Activated T-cell treated with anti-CD3 and anti-CD28 coated beads for 1 hour (primary cell): ENCODE results near the gene HRK.

Experiments
- DNase-seq: peaks from one replicate; pipeline ENCODE4 v3.0.0-alpha.2; 2020; ENCODE audit warnings: low read depth

HRK gene

DNA sequence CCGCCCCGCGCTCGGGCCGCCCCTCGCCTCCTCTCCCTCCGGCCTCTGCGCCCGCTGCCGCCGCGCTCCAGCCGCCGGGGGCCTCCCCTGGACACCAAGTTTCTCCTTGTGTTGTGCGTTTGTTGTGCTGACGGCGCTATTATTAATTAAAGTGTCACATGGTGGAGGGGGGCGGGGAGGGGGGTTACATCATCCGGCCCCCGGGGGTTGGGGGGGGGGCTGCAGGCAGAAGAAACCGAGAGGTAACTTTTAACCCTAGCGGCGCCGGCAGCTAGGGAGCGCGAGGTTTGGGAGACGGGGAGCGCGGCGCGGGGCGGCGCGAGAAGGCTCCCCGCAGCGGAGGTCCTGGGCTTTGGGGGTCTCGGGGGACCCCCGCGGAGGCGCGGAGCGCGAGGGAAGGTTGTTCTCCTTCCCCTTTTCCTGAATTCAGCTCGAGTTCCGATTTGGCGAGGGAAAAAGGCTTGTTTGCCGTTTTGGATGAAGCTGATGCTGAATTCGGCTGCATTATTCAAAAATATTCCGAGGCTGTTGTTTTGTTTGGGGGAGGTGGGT is at the start of gene HRK:
HRK (minus strand) TSS at position 117 of the 552 bp plus-strand sequence. CDS start 134 bp downstream, outside the sequence.
- no peak for DNase-seq

DNA sequence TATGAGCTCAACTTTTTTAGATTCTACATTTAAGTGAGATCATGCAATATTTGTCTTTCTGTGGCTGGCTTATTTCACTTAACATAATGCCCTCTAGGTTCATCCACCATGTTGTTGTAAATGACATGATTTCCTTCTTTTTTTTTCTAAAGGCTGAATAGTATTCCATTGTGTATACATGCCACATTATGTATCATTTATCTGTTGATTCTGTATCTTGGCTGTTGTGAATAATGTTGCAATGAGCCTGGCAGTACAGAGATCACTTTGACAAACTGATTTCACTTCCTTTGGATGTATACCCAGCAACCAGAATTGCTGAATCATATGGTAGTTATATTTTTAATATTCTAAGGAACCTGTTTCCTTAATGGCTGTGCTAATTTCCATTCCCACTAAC is 48.6 kb upstream of the HRK start:
- DNase-seq: no peak

DNA sequence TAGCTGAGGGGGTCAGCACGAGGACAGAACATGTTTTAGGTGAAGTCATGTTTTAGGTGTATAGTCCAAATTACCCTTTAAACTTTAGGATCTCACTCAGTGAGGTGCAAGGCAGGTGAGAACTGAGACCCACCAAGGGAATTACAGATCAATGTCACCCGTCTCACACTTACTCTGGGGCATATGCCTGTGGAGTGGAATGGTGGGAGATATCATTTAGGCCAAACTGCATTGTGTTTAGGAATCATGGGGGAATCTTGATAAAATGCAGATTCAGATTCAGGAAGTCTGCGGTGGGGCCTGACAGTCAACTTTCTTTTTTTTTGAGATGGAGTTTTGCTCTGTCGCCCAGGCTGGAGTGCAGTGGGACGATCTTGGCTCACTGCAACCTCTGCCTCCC is 47.3 kb upstream of the HRK start:
- no peak for DNase-seq

DNA sequence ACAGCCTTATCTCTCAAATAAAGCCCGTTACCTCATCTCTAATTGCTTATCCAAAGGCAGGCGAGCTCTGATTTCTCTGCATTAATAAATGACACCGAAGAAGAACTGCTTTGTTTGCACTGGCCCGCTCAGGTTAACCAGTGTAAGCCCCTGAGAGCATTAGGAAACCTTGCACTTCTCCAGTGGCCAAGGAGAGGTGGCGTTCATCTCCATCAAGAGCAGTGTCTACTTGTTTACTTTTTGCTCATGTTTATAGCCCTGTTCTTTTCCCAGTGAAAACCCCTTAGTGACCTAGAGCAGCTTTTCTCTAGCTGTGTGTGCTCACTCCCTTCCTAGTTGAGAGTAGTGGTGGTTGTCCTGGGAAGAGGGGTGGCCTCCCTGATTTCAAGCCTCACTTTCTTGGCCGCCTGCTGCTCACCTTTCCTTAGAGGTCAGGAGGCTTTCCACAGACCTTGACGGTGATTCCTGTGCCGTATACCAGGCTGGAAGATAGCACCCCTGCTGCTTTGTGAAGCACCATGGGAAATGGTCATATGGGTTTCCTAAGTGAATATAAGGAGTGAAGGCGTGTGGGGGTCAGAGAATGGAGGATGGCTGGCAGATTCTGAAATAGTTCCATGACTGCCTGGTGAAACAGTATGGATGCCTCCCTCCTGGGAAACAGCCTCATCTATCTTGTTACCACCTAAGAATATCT is 46.2 kb upstream of the HRK start:
- DNase-seq: no peak

DNA sequence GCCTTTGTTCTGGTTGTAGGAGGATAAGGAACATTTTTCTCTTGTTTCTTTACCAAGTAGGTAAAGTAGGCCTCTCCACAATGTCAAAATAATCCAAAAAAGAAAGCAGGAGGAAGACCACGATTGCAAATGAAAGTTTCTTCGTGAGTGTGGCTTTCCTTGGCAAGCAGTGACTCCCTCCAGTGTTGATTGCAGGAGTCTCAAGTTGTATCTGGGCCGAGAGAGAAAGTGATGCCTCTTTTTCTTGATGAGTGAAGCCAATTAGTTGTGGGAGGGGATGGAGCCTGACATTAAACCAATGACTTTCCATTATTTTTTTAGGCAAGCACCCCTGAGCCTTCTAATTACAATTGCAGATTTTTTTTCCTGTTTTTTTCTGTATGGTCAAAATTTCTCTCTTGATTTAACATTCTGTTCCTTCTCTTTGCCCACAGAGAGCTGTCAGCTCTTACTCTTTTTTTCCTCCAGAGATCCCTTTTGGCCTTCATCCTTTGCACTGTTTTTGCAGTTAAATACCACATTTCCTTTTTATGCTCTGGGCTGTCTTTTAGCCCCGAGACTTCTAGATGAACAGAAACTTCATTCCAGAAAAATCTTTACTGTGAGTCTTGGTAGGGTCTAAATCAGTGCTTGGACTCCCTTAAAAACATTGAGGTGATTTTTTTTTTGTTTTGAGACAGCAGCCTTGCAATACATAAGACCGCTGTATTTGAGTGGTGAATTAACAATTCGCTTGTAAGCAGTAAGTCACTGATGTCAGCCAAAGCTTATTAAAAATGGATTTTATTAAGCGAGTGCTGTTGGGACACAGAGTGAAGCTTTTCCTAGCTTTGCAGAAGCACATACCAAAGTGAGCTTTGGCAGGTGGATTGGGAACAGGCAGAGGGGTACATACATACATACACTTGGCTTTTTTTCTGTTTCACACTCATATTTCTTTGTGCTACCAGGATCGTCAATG is 45.3 kb upstream of the HRK start:
- no peak for DNase-seq

DNA sequence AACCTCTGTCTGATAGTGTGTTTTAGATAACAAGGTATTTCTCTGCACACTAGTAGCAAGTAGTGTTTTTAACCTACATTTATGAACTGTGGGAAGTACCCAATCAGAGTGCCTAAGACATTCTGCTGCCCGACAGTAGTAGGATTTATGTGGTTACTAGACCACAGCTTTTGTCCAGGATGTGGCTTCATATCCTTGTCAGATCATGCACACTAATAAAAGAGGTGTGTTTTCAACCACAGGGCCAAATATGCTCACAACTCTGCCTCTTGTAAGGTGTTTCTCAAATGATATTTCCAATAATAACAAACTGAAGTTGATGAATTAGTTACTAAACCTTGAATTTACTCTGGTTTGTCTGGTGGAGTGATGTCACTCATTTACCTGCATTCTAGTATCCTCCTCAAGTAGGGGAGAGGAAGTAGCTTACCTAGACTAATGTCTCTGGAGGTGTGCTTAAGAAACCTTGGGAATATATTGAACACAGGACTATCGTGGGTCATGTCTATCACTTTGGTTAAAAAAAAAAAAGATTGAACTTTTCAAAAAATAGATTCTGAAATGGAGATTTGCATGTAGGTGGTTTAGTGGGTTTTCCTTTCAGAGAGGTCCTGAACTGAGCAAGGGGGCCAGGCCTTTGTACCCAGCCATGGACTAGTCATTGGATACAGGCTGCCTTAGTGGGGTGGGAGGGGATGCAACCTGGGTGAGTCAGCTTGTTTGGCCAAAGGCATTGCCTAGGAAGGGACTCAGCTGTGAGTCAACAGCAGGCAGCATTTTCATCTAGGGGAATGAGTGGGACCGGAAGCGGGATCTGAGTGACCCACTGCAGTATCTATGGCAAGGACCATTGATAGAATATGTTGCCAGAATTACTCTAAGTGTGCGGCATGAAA is 43.6 kb upstream of the HRK start:
- DNase-seq: peak; percentile 6

DNA sequence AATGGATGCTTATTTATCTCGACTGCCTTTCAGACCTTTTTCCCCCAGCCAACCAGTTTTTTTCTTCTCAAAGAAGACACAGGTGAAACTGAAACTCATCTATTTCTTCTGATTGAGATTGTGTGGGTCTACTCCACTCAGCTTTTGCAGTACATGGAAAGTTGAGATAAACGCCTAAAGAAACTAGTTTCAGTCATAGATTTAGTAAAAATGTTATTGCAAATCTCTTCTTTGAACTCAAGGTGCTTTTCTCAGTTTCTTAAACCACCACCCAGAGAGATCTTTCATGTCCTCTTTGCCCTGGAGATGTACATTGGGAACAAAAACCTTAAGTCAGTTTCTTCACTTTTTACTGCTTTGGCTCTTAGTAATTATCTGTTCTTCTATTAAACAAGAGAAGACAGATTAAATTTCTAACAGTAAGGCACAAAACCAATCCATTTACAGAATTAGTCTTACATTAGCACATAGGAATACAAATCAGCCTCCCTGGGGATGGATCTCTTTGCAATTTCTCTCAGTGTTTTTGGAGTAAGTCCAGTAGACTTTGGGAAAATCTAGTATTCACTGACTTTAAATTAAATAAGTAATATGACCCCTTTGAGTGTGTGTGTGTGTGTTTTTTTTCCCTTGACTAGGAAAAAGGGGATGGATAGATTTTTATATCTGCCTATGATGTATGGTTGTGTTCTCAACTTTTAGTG is 41.1 kb upstream of the HRK start:
- no peak for DNase-seq

DNA sequence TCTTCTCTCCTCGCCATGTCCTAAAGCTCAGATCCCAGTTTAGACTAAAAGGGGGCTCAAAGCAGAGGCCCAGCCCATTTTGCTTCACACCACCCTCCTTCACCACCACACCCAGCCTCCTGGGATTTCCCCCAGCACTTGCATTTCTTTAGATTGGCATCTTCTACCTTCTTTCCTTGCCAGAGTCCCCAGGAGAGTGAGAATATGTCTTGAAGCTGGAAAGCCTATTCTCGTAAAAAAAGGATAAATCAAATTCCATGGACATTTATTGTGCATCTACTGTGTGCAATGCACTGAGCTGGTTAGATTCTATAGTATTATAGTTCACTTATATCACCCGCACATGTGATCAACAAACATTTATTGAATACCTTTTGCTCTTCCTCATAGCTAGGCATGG is 39.7 kb upstream of the HRK start:
- DNase-seq: no peak

DNA sequence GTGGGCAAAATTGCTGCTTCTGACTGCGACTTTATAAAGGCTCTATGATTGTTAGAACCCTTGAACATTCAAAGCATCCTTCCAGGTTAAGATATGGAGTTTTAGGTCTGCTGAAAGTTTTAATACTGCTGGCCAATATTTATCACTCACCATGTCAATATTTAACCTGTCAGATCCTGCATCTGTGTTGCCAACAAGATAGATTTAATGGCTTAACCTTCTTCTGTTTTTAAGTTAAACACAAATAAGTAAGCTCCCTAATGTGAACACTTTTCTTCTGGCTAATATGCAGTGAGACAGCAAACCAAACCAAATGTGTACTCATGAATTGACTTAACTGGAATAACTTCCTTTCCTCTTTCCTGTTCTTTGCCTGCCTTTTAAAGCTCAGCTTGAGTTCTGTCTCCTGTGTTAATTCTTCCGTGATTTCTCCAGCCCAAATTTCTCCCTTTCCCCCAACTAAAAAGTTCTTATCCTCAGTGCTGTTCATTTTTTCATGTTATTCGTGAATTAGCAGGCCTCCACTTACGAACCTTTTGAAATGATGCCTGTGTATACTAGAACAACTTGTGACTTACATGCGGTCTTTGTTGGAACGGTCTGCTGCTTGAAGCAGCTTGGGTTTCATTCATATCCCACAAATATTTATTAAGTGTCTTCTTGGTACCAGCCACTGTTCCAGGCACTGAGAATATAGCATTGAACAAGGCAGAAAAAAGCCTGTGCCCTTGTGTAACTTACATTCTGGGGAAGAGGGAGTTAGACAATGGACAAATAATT is 38.7 kb upstream of the HRK start:
- DNase-seq: no peak

DNA sequence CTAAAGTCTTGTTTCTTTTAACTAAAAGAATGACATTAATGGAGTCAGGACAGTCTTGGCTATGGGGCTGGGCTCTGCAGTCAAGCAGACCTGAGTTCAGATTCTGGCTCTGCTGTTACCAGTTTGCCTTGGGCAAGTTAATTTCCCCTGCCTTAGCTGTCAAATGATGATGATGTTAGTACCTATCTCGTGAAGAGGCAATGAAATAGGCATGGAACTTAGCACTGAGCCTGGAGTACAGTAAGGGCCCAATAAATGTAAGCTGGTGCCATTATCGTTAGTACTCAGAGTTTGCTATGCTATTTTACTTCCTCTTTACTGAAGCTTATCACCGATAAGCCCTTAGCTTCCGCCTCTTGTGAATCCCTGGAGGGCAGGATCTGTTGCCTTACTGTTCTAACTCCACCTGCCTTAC is 38.0 kb upstream of the HRK start:
- no peak for DNase-seq

DNA sequence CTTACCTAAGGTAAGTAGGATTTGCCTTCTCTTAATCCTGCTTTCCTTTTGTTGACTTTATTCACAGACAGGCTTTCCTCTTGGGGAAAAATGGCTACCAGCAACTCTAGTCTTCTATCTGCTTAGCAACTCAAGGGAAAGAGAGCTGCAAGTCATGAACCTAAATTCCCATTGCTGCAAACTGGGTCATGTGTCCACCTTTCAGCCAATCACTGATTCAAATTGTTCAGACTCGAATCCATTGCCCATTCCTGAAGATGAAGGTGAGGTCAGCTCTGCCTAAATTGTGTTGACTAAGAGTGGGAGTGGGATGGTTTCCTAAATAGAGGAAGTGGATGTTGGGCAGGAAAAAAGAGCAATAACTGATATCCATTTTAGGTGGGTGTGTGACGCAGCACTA is 37.2 kb upstream of the HRK start:
- DNase-seq: no peak

DNA sequence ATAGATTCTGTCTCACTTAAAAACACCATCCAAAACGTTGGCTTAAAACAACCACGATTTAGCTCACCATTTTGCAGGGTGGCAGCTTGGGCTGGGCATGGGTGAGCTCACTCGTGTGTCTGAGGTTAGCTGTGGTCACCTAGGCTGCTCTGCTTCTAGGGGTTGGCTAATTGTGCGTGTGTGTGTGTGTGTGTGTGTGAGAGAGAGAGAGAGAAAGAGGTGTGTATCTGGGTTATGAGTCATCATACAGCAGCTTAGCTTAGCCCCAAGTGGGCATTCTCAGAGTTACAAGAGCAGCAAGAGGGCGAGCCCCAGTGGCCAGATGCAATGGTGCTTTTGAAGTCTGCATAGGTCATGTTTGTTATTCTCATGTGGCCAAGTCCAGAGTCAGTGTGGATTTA is 35.5 kb upstream of the HRK start:
- DNase-seq: peak; percentile 4

DNA sequence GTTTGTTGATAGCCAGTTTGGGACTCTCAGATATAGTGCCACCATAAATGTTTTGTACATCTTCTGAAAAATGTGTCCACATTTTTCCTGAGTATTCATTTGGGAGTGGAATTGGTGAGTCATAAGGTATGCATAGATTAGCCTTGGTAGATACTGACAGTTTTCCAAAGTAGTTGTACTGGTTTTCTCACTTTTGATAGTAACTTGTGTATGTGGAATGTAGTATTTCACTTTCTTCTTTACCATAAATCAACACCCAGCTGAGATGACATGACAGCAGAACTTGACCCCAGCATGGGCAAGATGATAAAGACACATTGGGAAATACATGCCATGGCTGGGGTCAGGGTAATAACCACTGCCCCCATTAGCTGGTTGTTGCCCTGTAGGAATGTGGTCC is 34.9 kb upstream of the HRK start:
- DNase-seq: no peak

DNA sequence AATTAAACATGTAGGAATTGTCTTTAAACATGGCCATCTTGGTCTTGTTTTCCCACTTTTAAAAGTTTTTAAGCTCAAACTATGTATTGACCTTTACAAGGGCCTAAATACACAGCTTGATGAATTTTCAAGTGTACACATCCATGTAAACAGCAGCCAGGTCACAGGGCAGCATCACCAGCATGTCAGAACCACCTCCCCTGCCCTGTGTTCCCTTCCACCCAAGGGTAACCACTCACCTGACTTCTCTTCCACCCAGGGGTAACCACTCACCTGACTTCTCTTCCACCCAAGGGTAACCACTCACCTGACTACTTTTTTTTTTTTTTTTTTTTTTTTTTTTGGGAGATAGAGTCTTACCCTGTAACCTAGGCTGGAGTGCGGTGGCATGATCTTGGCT is 34.1 kb upstream of the HRK start:
- no peak for DNase-seq

DNA sequence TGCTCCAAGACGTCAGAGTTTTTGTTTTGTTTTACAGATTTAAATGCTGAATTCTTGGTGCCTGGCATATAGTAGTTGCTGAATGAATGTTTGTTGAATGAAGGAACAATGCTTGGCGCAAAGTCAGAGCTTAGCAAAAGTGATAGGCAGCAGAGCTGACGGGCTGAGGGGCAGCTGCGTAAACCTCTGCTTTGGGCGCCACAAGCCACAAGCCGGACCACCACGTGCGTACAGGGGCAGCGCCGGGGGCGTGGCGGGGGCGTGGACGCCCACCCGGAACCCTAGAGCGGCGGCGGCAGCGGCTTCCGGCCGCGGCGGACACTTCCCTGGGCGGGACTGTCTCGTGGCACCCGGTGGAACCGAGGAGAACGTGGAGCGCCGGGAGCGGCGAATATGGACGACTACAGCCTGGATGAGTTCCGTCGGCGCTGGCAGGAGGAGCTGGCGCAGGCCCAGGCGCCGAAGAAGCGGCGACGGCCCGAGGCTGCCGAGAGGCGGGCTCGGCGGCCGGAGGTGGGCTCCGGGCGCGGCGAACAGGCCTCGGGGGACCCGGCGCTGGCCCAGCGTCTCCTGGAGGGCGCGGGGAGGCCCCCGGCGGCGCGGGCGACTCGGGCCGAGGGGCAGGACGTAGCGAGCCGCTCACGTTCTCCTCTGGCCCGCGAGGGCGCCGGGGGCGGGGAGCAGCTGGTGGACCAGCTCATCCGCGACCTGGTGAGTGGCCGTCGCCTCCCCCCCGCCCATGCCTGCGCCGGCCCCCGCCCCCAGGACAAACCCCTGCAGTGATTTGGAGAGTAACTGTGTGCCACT is 29.6 kb upstream of the HRK start, which contains the start of gene FBXW8:
FBXW8 (plus strand) TSS at position 306 of the 807 bp plus-strand sequence; CDS start at position 394, 88 bp downstream.
- peak; percentile 42 for DNase-seq

DNA sequence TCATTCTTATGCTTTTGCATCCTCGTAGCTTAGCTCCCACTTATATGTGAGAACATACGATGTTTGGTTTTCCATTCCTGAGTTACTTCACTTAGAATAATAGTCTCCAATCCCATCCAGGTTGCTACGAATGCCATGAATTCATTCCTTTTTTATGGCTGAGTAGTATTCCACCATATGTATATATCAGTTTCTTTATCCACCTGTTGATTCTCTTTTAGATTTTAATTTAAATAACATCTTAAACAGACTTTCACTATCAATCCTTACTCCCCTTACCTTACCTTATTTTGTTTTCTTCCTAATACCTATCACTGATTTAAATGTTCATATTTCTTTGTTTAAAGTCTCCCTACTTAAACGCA is 29.0 kb upstream of the HRK start:
- no peak for DNase-seq

DNA sequence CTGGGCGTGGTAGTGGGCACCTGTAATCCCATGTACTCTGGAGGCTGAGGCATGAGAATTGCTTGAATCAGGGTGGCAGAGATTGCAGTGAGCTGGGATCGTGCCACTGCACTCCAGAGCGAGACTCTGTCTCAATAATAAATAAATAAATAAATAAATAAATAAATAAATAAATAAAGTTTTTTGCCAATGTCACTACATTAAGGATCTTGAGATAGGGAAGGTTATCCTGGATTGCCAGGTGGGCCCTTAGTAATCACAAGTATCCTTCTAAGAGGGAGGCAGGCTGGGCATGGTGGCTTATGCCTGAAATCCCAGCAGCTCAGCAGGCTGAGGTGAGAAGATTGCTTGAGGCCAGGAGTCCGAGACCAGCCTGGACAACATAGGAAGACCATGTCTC is 25.0 kb upstream of the HRK start:
- DNase-seq: no peak

DNA sequence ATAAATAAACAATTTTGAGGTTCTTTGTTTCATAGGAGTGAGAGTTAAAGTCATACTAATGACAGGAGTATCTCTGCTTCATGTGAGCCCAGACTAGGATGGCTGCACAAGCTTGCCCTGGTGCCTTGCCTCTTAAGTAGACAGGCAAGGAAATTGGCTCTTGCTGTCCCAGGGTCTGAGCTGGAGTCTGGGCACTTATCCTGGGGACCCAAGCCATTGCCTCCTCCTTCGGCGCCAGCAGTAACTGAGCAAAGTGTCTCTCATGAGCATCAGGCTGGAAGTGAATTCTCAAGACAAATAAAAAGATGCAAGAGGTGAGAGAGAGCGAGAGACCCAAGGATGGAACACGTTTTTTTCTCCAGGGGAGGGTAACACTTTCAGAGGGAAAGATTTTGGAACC is 22.6 kb upstream of the HRK start:
- no peak for DNase-seq

DNA sequence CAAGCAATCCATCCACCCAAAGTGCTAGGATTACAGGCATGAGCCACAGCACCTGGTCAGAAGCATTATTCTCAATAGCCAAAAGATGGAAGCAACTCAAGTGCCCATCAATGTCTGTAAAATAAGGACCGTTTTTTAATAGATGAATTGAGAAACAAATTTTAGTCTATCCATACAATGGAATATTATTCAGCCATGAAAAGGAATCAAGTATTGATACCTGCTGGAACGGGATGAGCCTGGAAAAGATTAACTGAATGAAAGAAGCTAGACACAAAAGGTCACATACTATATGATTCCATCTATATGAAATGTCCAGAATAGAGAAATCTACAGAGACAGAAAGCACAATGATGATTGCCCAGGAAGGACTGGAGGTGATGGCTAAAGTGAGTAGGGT is 20.4 kb upstream of the HRK start:
- no peak for DNase-seq

DNA sequence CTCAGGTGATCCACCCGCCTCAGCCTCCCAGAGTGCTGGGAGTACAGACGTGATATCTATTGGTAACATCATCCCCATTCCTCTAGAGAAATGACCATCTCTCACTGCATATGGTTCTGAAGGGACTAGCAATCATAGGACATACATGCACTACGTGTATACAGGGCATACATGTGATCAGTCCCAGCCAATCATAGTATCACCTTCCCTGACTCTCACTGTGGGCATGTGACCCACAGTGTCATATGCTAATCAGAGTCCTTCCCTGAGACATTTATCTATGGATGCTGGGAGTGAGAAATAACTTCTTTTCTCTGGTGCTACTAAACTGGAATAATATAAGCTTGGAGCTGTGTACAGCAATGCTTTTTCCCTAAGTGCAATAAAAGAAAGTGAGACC is 17.4 kb upstream of the HRK start:
- DNase-seq: no peak
